KG1 (cell line): Measurements from ENCODE around the gene RAD51.

Experiments
- DNase-seq: peaks from one replicate; lab custom pipeline; 2025; lab: John Stamatoyannopoulos, UW

Gene RAD51

GRCh38 chr15:40722354-40722753 is 27.4 kb downstream of the RAD51 start:
- no peak for DNase-seq

DNA sequence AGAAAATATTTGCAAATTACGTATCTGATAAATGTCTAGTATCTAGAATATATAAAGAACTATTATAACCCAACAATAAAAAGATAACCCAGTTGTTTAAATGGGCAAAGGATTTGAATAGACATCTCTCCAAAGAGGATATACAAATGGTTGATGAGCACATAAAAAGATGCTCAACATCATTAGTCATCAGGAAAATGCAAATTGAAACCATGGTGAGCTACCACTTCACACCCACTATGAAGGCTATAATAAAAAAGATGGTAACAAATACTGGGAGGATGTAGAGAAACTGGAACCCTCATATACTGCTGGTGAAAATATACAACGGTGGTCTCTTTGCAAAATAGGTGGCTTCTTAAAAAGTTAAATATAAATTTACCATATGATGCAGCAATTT is 28.0 kb downstream of the RAD51 start:
- no peak for DNase-seq

DNA sequence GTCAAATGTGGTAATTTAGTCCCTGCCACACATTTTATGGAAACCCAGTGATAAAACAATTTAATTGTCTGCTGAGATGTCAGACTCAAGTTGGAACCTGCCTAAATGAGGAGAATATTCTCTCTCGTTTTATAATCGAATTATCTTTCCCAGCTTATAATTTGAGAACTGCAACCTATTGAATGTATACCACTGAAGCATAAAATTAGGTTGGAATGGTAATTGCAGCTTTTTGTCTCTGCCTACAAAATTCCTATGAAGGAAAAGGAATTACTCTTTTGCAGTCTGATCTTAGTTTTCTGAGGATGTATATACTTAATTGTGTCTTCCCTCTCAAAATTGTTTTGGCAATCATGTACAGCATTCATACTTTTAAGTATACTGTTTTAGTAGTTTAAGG is 28.9 kb downstream of the RAD51 start:
- no peak for DNase-seq

DNA sequence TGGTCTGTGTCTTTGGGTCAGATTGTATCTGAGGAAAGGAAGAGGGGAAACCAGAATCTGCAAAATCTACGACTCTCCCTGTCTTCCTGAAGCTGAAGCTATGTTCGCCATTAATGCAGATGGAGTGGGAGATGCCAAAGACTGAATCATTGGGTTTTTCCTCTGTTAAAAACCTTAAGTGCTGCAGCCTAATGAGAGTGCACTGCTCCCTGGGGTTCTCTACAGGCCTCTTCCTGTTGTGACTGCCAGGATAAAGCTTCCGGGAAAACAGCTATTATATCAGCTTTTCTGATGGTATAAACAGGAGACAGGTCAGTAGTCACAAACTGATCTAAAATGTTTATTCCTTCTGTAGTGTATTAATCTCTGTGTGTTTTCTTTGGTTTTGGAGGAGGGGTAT is 36.1 kb downstream of the RAD51 start:
- no peak for DNase-seq

GRCh38 chr15:40736575-40736974 is 41.6 kb downstream of the RAD51 start:
- DNase-seq, result no peak

- DNase-seq, result no peak
Measured at GRCh38 chr15:40737048-40737447, 42.1 kb downstream of the RAD51 start.

GRCh38 chr15:40739047-40739446 is 44.1 kb downstream of the RAD51 start:
- DNase-seq, result no peak

GRCh38 chr15:40739854-40740253 is 44.9 kb downstream of the RAD51 start:
- DNase-seq, result no peak

- DNase-seq, result no peak
Measured at GRCh38 chr15:40743485-40743901, 48.5 kb downstream of the RAD51 start.

DNA sequence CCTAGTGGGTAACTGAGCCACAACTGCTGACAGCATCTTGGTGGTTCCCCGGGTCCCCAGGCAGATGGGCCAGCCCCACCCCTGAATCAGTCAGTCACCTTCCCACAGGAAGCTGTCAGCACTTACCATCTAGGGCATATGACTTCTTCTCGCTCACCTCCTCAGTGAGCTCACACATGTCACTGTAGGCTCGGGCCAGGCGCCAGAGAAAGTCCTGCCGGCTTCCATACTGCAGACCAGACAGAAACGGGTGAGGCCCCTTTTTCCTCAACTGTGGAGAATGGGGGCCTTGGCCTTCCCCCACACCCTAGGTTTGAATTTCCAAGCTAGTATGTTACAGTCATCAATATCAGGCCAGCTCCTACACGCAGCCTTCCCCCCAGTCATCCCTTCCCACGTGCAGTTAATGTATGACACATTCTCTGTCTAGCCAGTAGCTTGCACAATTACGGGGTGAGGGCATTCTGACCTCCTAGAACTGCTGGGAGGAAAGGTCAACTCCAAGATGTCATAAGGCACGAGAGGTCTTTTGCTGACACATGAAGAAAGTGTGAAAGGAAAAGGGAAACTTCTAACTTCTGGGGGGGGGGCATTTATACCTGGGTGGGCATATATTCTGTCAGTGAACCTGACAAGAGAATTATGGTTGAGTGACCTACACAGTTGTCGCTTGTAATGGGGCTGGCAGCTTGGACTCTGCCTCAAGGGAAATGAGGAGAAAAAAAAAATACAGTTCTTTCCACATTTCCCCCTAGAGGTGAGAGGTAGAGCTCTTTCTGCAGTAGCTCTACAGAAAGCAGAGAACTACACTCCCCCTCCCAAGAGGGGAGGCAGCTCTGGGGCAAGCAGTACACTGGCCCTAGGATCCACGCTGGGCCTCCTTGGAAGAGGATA is 49.2 kb downstream of the RAD51 start:
- no peak for DNase-seq

- no peak for DNase-seq
Measured at GRCh38 chr15:40744815-40745152, 49.8 kb downstream of the RAD51 start.

DNA sequence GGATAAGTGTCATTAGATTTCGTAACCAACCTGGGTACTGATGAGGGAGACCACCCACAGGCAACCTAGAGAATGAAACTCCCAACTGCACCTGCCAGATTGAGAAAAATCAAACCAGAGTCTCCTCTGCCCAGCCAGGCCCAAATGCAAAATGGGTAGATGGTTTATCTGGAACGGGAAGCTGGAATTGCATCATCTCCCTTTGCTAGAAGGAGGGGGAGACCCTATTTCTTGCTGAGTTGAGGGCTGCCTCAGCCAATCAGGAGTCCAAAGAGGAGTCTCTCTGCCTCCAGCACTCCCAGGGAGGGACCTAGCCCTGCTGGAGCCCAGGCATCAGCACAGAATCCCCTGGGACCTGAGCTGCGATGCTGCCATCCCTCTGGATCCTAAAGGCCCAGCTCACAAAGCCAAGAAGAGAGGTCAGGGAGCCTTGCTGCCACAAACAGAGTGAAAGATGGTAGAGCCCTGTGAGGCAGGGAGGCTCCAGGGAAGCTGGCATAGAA is 52.0 kb downstream of the RAD51 start:
- DNase-seq, result no peak

DNA sequence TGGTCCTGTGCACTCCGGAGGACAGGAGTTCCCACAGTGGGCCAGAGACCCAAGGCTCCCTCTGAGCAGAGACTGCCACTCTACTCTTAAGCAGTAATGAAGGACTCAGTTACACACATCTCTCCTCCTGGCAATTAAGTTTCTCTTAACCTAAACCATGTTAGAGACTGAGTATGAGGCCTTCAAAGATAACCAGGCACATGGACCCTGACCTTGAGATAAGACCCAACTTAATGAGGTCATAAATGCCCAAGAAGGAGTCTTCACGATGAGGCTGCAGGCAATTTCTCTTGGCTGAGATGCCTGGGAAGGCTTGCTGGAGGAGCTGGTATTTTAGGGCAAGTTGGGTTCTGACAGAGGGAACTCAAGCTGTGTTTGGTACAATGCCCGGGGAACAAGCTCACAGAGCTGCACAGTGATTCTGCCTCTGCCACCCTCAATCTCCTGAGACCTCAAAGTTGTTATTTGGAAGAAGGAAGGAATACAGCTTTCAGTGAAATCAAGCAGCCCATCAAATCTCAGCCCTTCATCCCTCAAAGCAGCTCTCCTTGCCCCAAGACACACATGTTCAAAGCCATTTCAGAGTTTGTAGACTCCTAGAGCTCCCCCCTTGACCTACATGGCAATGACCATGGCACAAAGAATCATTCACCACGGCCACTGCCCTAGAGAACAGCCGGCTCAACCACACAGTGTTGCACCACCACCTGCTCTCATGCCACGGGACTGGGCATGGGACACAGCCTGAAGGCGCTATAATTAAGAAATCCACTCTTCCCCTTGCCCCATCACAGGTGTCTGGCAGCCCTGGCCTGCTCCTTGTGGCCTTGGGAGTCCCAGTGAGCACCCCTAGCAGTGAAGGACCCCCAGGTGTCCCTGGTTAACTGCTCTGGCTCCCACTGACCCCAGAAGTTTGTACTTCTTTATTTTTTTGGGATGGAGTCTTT is 53.0 kb downstream of the RAD51 start:
- no peak for DNase-seq

- no peak for DNase-seq
Measured at GRCh38 chr15:40749151-40749630, 54.2 kb downstream of the RAD51 start.

GRCh38 chr15:40750885-40751284 is 55.9 kb downstream of the RAD51 start:
- DNase-seq, result no peak

- no peak for DNase-seq
Measured at GRCh38 chr15:40751745-40752144, 56.8 kb downstream of the RAD51 start.

DNA sequence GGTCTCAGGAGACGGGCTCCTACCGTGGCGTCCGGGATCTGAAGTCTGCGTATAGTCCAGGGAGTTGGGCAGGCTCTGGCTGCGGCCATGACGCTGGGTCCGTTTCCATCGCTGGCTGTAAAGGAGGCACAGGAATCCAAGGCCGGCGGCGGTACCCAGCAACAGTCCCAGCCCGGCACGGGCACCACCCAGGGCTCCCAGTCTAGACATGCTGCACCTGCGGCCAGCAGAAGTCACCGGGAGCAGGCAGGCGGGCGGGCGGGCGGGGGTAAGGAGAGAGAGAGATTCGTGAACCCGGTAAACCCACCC is 59.6 kb downstream of the RAD51 start:
- DNase-seq, result no peak

GRCh38 chr15:40754883-40755811 is 60.2 kb downstream of the RAD51 start, which contains the start of gene RMDN3:
Gene RMDN3 (minus strand): TSS chr15:40755254. CDS start chr15:40754783, 471 bp downstream.
- peak; percentile 86 for DNase-seq

- peak; percentile 31 for DNase-seq
Measured at GRCh38 chr15:40755812-40756208, 60.8 kb downstream of the RAD51 start.

- no peak for DNase-seq
Measured at GRCh38 chr15:40756938-40757337, 62.0 kb downstream of the RAD51 start.

DNA sequence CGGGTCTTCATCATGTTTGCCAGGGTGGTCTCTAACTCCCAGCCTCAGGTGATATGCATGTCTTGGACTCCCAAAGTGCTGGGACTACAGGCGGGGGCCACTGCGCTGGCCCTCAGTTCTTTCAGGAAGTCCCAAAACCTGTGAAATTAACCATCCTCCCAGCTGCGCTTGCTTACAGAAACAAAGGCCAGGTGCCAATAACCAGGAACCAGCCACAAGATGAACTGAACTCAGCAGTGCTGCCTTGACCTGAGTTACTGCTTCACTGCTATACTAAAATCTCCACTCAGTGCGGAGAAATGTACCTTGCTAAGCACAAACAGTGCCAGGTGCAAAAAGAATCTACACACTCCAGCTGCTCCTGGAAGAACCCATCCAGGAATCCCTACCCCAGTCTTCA is 65.0 kb downstream of the RAD51 start:
- DNase-seq, result no peak
